ENCODE results near the gene WNK2.
A peak's percentile ranks its signal among the peaks of the same experiment; 100 is the strongest.

WNK2 gene

DNA sequence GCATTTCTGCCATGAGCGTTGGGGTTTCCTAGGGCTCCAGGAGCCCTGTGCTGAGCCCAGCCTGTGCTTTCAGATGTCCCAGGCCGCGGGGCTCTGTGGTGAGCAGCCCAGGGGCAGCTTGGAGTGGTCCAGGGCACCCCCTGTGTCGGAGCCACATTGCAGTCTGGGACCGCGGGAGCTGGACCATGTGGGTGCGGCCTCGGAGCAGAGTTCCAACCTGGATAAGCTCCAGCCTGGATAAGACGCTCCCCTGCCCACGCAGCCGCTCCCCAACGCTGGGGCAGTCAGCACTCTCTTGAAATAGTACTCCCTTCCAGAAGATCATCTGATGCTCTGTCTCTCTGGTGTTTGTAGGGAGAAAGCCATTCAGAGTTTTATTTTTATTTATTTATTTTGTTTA, 111.1 kb downstream of the WNK2 start:
- no peak for DNase-seq (ENCODE audit: low read depth)

DNA sequence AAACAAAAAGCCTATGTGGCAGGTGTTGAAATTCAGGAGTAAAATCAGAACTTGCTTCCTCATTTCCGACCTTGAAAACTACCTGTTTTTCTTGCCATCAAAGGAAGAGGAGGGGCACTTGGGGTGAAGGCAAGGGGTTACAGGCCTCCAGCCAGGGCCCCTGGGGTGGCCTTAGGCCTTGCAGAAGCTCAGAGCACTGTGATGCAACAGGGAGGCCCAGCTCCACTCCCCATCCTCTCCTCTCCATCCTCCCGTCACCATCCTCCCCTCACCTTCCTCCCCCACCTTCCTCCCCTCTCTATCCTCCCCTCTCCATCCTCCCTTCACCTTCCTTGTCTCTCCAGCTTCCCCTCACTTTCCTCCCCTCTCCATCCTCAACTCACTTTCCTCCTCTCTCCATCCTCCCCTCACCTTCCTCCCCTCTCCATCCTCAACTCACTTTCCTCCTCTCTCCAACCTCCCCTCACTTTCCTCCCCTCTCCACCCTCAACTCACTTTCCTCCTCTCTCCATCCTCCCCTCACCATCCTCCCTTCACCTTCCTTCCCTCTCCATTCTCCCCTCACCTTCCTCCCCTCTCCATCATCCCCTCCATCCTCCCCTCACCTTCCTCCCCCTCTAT, 111.6 kb downstream of the WNK2 start:
- no peak for DNase-seq (ENCODE audit: low read depth)

DNA sequence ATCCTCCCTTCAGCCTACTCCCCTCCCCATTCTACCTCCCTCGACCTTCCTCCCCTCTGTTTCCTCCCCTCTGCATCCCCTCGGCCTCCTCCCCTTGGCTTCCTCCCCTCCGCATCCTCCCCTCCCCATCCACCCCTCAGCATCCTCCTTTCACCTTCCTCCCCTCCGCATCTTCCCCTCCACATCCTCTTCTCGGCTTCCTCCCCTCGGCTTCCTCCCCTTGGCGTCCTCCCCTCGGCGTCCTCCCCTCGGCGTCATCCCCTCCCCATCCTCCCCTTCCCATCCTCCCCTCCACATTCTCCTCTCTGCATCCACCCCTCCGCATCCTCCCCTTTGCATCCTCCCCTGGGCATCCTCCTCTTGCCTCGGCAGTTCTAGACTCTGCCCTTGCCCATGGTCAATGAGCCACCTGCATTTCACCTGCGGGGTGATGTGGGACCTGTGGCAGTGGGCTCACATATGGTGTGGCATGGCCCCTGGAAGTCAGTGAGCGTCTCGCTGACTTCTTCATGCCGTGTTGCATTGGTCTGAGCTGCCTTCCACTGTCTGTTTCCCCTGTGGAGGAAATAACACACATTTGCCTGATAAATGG, 113.0 kb downstream of the WNK2 start:
- no peak for DNase-seq (ENCODE audit: low read depth)

DNA sequence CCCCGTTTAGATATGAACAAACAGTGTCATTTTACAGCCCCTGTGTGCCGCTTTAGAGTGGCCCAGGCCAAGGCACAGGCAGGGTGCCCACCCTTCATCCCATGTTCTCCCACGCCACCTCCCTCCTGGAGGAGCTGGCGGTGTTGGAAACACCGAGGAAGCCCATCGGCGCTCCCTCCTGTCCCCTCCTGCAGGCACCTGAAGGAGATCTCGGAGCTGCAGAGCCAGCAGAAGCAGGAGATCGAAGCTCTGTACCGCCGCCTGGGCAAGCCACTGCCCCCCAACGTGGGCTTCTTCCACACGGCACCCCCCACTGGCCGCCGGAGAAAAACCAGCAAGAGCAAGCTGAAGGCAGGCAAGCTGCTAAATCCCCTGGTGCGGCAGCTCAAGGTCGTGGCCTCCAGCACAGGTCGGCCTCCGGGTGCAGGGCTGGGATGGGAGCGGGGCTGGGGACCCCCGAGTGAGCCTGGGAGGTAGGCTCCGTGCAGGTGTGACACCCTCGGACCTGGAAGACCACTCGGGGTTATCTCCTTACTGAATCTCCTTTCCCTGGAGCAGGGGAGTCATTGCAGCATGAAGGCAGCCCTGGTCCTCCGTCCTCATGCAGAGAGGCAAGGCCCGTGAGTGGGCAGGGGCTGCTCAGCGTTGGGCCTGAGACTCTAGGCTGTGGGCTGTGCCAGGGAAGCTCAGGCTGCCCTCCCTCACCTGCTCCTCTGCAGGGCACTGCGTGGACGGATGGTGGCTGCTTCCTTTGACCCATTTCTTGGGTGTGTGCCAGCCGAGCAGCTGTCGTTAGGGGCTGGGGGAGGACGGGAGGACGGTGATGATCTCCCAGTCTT, 113.9 kb downstream of the WNK2 start:
- DNase-seq (ENCODE audit: low read depth) = no peak

DNA sequence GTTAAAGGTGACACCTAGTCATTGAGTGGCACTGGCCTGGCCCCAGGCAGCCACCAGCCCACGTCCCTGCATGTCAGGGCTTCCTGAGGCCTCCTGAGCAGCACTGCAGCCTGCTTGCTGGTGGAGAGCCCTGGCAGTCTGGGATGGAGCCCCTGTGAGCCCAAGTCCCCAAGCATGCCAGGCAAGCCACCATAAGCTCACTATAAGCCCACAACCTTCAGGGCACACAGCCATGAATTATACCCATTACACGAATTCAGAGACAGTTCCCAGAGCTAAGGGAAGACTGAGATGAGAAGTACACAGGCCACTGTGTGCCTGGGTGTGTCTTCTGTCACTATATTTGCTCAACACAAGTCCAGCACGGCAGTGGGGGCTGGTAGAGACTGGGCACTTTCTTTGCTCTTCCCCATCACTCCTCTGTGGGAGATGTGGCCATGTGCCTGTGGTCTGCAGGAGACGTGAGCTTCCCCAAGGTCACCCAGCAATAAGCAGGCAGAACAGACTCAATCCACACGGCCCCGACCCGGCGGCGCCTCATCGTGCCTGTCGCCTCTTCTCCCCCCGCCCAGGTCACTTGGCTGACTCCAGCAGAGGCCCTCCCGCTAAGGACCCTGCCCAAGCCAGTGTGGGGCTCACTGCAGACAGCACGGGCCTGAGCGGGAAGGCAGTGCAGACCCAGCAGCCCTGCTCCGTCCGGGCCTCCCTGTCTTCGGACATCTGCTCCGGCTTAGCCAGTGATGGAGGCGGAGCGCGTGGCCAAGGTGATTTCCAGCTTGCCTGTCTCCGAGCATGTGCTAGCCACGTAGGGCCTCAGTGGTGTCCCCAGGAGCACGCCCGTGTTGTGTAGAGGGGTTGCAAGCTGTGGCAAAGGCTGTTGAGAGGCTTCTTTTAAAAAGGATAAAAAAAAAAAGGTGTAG, 114.8 kb downstream of the WNK2 start:
- no peak for DNase-seq (ENCODE audit: low read depth)

DNA sequence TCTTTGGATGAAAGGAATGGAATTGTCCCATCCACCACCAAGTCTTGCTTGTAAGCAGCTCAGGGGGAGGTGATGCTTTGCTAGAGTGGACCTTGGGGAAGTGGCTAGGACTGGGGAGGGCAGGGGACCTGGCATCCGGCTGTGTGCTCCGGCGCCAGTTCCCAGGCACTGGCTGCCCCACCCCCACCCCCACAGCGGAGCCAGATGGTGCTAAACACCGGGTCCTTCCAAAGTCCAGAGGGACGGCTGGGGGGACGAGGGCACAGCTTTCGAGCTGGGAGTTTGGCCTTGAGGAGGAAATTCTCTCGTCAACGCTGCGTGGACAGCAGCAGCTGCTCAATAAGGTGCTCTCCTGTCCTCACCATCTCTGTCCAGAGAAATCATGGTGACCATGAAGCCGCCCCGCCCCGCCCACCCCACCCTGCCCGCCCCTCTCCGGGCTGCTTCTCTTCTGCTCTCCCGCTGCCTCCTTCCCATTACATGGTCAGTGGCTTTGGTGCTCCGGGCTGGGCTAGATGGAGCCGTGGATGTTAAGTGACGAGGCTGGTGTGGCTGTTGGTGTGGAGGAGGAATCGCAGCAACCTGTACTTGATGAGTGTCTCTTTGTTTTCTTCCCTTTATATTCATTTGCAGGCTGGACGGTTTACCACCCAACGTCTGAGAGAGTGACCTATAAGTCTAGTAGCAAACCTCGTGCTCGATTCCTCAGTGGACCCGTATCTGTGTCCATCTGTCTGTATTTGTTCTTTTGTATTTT, 115.7 kb downstream of the WNK2 start:
- DNase-seq (ENCODE audit: low read depth) = no peak

DNA sequence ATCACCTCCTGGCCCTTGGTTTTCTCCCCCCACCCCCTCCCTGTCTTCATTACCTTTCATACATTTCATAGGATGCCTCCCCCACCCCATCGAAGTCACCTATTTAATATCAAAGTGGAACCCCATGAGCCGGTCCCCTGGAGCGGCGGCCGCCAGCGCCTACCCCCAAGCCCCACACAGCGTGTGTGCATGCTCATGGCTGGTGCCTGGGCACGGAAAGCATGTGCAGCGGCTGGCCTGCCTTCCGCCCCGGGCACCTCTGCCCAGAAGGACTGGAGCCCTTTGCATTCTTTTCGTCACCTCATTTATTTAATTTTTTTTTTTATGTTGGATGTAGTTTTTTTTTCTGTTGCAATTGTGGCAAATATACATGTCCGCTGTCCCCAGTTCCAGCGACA, 116.2 kb downstream of the WNK2 start:
- no peak for DNase-seq (ENCODE audit: low read depth)

DNA sequence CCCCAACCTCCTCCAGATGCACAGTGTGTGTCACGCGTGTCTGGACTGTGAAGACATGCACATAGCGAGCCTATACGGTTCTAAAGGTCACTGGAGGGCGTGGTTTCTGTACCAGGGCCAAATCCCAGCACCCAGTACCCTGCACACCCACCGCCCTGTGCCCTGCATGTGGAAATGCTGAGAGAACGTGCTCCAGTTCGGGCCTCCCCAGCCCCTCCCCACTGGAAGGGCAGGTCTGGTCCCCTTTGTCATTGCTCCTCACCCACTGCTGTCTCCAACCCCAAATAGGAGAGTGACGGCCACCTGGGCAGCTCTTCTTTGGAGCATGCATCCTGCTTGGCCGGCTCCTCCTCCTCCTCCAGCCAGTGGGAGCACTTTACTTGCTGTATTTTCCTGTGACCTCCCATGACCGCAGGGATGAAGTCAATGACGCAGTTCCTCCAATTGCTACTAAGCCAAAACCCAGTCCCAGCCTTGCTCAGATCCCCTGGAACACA, 116.7 kb downstream of the WNK2 start:
- DNase-seq (ENCODE audit: low read depth) = no peak

DNA sequence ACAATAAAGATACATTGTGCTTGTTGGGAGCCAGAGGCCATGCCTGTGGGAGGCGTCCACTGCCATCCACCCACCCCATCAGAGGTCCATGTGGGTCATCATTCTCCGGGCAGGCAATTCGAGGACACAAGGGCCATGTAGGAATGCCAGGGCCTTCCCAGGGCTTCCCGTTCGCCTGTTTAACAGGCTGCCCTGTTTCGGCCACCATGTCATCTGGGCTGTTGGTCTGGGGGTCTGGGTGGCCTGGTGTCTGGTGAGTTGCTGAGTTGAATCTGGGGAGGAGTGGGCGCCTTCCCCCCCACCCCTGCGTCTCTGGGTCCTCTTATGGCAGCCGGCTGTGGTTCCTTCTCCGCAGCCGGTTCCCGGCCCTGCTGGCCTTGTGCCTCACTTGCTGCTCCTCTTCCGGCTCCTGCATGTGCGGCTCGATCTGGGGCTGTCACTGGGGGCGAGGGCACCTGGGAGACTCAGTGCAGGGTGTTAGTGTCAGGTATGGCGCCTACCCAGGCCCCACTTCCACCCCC, 117.4 kb downstream of the WNK2 start:
- no peak for DNase-seq (ENCODE audit: low read depth)

DNA sequence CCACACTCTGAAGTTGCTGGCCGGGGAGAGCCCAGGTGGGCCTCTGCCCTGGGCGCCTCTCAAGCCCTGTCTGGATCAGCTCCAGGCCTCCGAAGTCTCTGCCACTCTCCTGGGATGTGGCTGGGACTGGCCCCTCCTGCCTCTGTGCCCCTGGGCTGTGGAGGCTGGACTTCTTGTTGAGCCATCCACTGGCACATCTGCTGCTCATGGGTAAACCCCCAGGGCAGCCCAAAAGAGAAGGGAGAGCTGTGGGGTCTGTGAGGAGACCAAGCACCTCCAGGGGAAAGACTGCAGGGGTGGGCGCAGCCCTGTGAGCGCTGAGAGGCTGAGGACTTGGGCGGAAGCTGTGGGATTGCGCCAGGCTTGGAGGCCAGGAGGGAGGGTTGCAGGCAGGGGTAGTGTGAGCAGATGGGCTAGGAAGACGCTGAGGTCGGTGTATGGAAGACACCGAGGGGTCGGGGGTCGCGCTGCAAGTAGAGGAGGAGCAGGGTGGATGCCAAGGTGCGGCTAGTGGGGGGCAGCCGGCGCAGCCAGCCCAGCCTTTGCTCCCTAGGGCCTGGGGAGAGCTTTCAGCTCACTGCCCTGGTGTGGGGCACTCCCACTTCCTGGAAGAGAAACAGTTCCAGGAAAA, 118.1 kb downstream of the WNK2 start:
- no peak for DNase-seq (ENCODE audit: low read depth)

DNA sequence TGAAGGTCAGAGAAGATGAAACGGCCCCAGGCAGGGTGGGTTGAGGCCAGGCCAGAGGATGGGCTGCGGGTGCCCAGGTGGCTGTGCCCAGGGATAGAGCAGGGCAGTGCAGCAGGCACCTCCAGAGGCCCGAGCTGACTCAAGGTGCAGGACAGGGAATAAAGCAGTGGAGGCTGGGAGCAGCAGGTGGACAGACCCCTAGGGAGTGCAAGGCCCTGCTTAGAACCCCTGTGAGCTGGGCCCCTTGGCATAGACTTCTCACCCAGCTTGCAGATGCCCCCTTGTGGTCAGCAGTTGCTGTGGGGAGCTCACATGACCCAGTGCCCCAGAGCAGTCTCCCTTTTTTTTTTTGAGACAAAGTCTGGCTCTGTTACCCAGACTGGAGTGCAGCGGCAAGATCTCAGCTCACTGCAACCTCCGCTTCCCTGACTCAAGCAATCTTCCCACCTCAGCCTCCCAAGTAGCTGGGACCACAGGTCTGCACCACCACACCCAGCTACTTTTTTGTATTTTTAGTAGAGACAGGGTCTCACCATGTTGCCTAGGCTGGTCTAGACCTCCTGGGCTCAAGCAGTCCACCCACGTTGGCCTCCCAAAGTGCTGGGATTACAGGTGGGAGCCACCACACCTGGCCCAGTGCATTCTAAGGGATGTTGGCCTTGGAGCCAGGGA, 118.8 kb downstream of the WNK2 start:
- peak; percentile 37 for DNase-seq (ENCODE audit: low read depth)

DNA sequence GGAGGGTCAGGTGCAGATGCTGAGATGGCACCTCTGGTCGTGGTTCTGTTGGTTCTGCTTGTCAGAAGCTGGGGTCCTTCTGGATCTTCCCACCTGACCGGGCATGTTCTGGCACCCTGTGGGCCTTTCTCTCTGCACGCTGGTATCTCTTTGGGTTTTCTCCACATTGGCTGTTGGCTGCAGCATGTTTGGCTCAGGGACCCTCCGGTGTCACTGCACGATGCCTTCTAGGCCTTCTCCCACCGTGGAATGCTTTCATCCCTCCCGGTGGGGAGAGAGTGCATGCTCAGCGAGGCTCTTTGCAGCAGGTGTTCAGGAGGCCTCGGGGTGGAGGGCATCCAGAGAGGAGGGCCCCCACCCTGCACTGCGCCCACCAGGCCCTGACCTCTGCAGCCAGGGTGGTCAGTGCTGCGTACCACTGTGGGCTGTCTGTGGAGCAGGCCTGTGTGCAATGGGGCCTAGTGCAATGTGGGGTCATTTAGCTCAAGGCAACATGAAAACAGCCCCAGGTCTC, 119.4 kb downstream of the WNK2 start:
- DNase-seq (ENCODE audit: low read depth) = no peak

DNA sequence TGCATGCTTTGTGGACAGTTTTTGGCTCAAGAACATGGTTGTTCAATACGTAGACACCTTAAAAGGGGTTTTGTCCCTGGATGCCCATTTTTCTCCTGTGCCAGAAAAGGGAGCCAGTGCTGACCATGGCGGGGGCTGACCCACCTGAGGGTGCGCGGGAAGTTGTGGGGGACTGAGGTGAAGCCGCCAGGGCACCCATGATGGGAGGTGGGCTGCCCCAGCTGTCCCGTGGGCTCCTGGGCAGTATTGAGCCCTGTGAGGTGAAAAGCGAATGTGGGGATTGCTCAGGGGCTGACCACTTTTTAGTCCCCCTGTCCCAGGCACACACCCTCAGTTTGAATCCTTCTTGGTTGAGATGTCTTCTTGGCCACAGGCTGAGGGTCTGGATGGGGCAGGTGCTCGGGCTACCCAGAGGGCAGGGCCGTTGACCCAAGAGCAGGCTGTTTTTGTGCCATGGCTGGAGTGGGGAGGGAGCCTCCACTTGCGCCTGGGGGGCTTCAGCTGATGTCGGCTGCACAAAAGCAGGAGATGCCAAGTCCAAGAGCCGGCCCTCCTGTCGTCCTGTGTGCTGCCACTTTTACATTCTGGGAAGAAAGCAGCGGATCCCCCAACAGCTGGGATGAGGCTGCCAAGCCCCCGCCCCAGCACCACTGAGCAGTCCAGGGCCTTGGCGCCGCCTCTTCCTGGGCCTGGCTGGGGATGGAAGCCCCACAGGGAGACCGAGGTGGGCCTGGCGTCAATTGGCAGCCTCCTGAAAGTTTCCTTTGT, 120.1 kb downstream of the WNK2 start:
- DNase-seq (ENCODE audit: low read depth) = no peak

DNA sequence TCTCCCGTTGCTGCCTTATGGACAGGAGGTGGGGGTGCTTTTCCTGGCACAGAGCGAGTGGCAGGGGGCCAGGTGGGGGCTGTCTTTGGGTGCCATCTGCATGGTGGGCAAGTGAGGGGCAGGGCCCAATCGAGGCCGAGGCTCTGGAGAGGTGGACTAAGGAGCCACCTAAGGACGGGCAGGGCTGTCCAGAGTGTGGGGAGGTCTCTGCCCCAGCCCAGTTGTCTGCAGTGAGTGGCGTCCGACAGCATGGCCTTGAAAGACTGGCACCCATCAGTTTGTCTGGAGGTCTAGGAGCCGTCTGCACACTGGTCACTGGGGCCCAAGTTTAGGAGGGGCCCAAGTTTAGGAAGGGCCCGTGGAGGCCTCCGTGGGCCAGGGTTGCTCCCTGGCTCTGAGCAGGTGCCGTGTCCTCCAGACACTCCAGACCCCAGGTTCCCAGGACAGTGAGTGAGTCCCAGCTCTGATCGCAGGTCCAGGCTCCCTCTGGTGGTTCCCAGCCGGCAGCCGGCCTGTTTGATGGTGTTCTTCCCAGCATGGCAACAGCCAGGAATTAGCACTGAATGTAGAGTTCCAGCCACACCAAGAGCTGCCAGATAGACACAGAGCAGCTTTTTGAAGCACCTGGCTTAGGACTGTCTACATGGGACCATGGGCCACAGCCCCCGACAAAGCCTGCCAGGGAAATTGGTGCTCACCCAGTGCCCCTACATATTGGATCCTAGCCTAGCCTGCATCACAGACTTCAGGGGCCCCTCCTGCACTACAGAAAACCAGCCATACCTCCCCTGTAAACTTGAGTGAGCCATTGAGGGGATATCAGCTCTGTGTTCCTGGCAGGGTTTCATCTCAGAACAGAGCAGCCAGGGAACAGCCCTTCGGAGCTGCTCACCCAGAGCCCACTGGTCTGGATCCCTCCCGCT, 120.9 kb downstream of the WNK2 start:
- no peak for DNase-seq (ENCODE audit: low read depth)

DNA sequence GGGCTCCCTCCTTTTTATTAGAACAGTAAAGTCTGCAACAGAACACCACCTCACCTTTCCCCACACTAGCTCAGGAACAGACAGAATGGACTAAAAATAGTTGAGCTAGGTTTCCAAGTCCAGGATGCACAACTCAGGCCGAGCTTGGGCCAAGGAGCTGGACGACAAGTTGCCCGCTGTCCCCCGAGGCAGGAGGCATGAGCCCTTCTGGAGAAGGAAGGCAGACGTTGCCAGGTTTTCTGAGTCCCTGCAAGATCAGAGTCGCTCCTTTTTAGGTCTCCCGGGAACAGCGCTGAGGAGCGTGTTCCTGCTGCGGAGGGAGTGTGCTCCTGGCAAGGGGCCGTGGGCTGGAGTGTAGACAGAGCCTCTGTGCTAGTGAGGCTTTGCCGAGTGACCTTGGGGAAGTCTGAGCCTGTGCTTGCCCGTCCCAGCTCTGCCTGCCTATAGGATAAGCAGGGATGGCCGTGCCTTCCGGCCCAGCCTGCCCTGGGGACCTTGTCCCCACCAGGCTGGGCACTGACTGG, 121.6 kb downstream of the WNK2 start:
- no peak for DNase-seq (ENCODE audit: low read depth)

DNA sequence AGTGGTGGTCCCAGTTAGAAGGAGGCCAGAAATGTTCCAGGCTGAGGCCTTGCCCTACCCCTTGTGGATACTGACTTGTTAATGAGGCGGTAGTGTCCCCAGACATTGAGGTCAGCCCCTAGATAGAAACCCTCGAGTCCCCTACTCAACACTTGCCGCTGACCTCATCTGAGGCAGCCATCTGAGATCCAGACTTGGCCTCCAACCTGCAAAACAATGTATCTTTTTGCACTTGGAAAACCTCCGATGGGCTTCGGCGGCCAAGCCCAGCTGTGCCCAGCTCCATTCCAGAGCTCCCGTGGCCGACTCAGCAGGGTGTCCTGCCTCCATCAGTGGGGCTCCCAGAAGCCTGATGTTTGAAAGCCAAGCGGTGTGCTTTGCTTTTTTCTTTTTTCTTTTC, 122.1 kb downstream of the WNK2 start:
- no peak for DNase-seq (ENCODE audit: low read depth)

DNA sequence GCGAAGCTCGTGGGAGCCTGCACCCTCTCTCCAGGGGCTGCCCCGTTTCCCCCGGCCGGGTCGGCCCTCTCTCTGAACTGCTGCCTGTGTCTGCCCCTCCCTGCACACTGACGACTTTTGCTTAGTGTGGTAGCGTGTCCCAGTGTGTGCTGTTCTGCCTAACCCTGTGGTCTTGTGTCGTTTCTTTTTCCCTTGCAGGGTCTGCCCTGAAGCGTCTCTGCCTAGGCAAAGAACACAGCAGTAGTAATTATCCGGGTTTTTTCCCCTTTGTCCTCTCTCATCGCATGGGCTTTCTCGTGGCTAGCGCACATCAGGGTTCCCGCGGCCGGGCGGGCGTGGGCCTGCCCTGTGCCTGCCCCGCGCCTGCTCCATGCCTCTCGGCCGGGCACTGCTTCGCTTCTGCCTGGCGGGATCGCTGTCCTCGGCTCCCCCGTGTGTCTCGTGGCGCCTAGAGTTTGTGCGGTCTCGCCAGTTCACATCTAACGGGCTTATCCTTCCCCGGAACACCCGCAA, 122.7 kb downstream of the WNK2 start:
- no peak for DNase-seq (ENCODE audit: low read depth)
